SH-SY5Y (cell line): ENCODE data around the gene POU6F2.

Experiments
- GATA2 ChIP-seq: IDR thresholded peaks from 2 replicates; pipeline ENCODE4 v1.6.1; 2011; ENCODE audit warnings: mild to moderate bottlenecking, low read depth, low read length
- GATA3 ChIP-seq: IDR thresholded peaks from 2 replicates; pipeline ENCODE4 v1.6.1; 2011; ENCODE audit warnings: low read depth, mild to moderate bottlenecking, low read length, moderate library complexity

- TF ChIP-seq GATA3 (no peak), GATA2 (no peak)
These were observed 397.6 kb downstream of the POU6F2 start for GRCh38 chr7:39375047-39375873.
